ENCODE data around the gene AHI1.

- TF ChIP-seq ZNF33B (CRISPR knock-in tag; IDR thresholded peaks at IDR 0.05) = no peak
- TF ChIP-seq ASH2L (IDR thresholded peaks at IDR 0.05; ENCODE audit: insufficient read length, low read depth, low read length) = no peak
- TF ChIP-seq RNF2 (conservative IDR thresholded peaks at IDR 0.05; ENCODE audit: low read depth) = no peak
- TF ChIP-seq, protein P1, sequence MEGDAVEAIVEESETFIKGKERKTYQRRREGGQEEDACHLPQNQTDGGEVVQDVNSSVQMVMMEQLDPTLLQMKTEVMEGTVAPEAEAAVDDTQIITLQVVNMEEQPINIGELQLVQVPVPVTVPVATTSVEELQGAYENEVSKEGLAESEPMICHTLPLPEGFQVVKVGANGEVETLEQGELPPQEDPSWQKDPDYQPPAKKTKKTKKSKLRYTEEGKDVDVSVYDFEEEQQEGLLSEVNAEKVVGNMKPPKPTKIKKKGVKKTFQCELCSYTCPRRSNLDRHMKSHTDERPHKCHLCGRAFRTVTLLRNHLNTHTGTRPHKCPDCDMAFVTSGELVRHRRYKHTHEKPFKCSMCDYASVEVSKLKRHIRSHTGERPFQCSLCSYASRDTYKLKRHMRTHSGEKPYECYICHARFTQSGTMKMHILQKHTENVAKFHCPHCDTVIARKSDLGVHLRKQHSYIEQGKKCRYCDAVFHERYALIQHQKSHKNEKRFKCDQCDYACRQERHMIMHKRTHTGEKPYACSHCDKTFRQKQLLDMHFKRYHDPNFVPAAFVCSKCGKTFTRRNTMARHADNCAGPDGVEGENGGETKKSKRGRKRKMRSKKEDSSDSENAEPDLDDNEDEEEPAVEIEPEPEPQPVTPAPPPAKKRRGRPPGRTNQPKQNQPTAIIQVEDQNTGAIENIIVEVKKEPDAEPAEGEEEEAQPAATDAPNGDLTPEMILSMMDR (CRISPR knock-in tag; IDR thresholded peaks at IDR 0.05) = no peak
Measured at GRCh38 chr6:135306740-135307420, 190.7 kb downstream of the AHI1 start.
